Inflammatory macrophage treated with lipopolysaccharide for 1 hour (primary cell): Measurements from ENCODE around the gene FNDC10.
A peak's percentile ranks its signal among the peaks of the same experiment; 100 is the strongest.

Experiments
- DNase-seq, 2 donors: peaks; one replicate each; pipeline ENCODE4 v3.0.0-alpha.2; 2020 to 2022

Gene FNDC10

GRCh38 chr1:1627829-1628753 lies 28.2 kb upstream of the FNDC10 start:
- DNase-seq: no peak

GRCh38 chr1:1627261-1627828 lies 27.4 kb upstream of the FNDC10 start:
- DNase-seq: no peak

GRCh38 chr1:1626207-1627141 lies 26.5 kb upstream of the FNDC10 start:
- DNase-seq: no peak

GRCh38 chr1:1625824-1626206 lies 25.9 kb upstream of the FNDC10 start:
- no peak for DNase-seq

GRCh38 chr1:1625404-1625775 lies 25.5 kb upstream of the FNDC10 start:
- no peak for DNase-seq

GRCh38 chr1:1624443-1625403 lies 24.8 kb upstream of the FNDC10 start:
- no peak for DNase-seq

GRCh38 chr1:1623631-1624442 lies 23.9 kb upstream of the FNDC10 start:
- DNase-seq: no peak

- no peak for DNase-seq
These were observed 23.3 kb upstream of the FNDC10 start for GRCh38 chr1:1623181-1623630.

GRCh38 chr1:1622788-1623094 lies 22.8 kb upstream of the FNDC10 start:
- no peak for DNase-seq

GRCh38 chr1:1622010-1622787 lies 22.3 kb upstream of the FNDC10 start:
- DNase-seq: no peak

- DNase-seq: no peak
These were observed 21.5 kb upstream of the FNDC10 start for GRCh38 chr1:1621173-1622009.

- DNase-seq: no peak
These were observed 20.7 kb upstream of the FNDC10 start for GRCh38 chr1:1620433-1621139.

GRCh38 chr1:1619917-1620361 lies 20.0 kb upstream of the FNDC10 start:
- peak in 1 of 2 donors; percentile 36 for DNase-seq

GRCh38 chr1:1618396-1619068 lies 18.6 kb upstream of the FNDC10 start:
- DNase-seq: no peak

GRCh38 chr1:1617925-1618324 lies 18.0 kb upstream of the FNDC10 start:
- DNase-seq: no peak

- DNase-seq: no peak
These were observed 17.6 kb upstream of the FNDC10 start for GRCh38 chr1:1617516-1617915.

GRCh38 chr1:1616838-1617237 lies 16.9 kb upstream of the FNDC10 start:
- DNase-seq: no peak
